Measurements from ENCODE around the gene CHCHD3.

Gene CHCHD3

DNA sequence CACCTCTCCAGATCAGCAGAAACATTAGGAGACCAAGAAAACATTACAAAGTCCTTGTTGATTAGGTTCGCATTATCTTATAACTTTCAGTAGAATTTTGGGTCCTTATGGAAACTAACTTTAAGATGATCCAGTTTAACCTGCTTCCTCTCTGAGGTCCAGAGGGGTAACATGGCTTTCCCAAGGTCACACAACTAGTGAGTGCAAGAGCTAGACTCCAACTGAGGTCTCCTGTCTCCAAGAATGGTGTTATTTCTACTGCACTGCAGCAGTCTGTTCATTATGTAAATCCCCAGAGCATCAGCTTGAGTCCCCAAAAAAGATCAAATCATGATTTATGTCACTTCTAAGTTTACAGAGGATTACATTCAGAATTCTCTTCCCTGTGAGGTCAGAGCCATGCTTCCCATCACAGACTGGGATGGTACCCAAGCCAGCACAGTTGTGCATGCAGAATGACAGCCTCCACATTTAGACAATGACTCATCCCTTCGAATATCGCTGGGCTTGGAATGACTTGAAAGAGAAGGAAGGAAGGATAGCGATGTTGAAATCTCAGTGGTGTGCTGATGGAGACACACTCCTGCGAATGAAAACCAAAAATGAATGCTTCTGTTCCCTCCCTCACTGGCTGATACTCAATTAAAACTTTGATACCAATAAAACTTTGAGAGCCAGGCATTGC is 342.5 kb downstream of the CHCHD3 start:
- TF ChIP-seq CTCF (IDR thresholded peaks at IDR 0.05; ENCODE audit: control insufficient read depth, extremely low read depth, insufficient read depth), result no peak
- DNase-seq (ENCODE audit: low read depth), result no peak
- H3K4me3 ChIP-seq (ENCODE audit: low read depth, low read length), result no peak overlapping the region

- no peak overlapping the region for H3K4me3 ChIP-seq (ENCODE audit: low read depth, low read length)
- no peak for DNase-seq (ENCODE audit: low read depth)
- no peak for TF ChIP-seq CTCF (IDR thresholded peaks at IDR 0.05; ENCODE audit: control insufficient read depth, extremely low read depth, insufficient read depth)
Observed at GRCh38 chr7:132738254-132738653, 343.6 kb downstream of the CHCHD3 start.

DNA sequence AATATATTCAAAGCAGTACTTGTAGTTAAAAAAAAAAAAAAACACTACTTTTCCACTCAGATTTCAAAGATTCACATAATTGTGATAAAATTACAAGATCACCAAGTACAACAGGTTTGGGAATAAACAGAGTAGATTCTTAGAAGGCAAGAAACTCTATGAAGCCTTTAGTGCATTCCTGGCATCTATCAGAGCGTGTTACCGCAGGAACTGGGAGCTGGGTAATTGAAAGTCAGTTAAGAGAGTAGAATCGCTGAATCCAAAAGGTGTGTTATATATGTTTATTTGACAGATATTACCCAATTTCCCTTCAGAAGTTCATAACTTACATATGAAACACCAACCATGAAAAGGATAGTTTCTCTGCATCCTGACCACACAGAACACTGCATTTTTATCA is 346.4 kb downstream of the CHCHD3 start:
- TF ChIP-seq CTCF (IDR thresholded peaks at IDR 0.05; ENCODE audit: control insufficient read depth, extremely low read depth, insufficient read depth), result no peak
- DNase-seq (ENCODE audit: low read depth), result no peak
- H3K4me3 ChIP-seq (ENCODE audit: low read depth, low read length), result no peak overlapping the region

Data from LNCaP clone FGC (cell line).